Gastrocnemius medialis (tissue), 4 donors: ENCODE data around the gene KLLN.
"Not testable (repeated sequence)": the region's sequence is repeated elsewhere in the genome, so short reads cannot be mapped to it uniquely, and the experiment has no call there.

ENCODE experiments used
- POLR2A ChIP-seq, 2 donors: fragments of 450-650 bp; IDR thresholded peaks; one replicate each; pipeline ENCODE4 v1.6.1; 2017; ENCODE audit warnings: antibody characterized with exemption in 2 of 2, mild to moderate bottlenecking in 2 of 2, moderate library complexity in 2 of 2
- TF ChIP-seq, protein P1 (sequence below), 5 experiments: fragments of 450-650 bp in 3 of 5; fragments of 200-600 bp in 2 of 5; sonication (generic) in 2 of 5; IDR thresholded peaks in 4 of 5; conservative IDR thresholded peaks in 1 of 5; 1 replicate in 4 of 5; 2 replicates in 1 of 5; pipeline ENCODE4 v1.5.1; 2016 to 2019; ENCODE audit warnings: antibody characterized with exemption in 5 of 5, mild to moderate bottlenecking in 3 of 5, moderate library complexity in 3 of 5

DNA sequence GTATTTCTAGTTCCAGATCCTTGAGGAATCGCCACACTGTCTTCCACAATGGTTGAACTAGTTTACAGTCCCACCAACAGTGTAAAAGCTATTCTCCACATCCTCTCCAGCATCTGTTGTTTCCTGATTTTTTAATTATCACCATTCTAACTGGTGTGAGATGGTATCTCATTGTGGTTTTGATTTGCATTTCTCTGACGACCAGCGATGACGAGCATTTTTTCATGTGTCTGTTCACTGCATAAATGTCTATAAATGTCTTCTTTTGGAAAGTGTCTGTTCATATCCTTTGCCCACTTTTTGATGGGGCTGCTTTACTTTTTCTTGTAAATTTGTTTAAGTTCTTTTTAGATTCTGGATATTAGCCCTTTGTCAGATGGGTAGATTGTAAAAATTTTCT is 7.7 kb downstream of the KLLN start:
- TF ChIP-seq, protein P1, sequence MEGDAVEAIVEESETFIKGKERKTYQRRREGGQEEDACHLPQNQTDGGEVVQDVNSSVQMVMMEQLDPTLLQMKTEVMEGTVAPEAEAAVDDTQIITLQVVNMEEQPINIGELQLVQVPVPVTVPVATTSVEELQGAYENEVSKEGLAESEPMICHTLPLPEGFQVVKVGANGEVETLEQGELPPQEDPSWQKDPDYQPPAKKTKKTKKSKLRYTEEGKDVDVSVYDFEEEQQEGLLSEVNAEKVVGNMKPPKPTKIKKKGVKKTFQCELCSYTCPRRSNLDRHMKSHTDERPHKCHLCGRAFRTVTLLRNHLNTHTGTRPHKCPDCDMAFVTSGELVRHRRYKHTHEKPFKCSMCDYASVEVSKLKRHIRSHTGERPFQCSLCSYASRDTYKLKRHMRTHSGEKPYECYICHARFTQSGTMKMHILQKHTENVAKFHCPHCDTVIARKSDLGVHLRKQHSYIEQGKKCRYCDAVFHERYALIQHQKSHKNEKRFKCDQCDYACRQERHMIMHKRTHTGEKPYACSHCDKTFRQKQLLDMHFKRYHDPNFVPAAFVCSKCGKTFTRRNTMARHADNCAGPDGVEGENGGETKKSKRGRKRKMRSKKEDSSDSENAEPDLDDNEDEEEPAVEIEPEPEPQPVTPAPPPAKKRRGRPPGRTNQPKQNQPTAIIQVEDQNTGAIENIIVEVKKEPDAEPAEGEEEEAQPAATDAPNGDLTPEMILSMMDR (IDR thresholded peaks at IDR 0.05 in 4 of 5, conservative IDR thresholded peaks at IDR 0.05 in 1 of 5) = not testable (repeated sequence)
- not testable (repeated sequence) for TF ChIP-seq POLR2A (IDR thresholded peaks at IDR 0.05)
